ENCODE results near the gene PDZRN3.

- TF ChIP-seq CTCF (IDR thresholded peaks at IDR 0.05 in 8 of 11, conservative IDR thresholded peaks at IDR 0.05 in 3 of 11) (no peak), POLR2AphosphoS5 (IDR thresholded peaks at IDR 0.05) (no peak)
Observed at GRCh38 chr3:73418681-73419080, 206.1 kb downstream of the PDZRN3 start.
